HL-60 (cell line): ENCODE measurements around the gene CASTOR2.

Source experiments
- POLR2AphosphoS5 ChIP-seq: IDR thresholded peaks from 2 replicates; pipeline ENCODE4 v1.6.1; 2012; ENCODE audit warnings: low read depth
- TF ChIP-seq, protein P1 (sequence below): IDR thresholded peaks from one replicate; pipeline ENCODE4 v1.5.1; 2011; ENCODE audit warnings: low read length, control low read depth, inconsistent platforms; ENCODE audit not compliant: insufficient read depth

DNA sequence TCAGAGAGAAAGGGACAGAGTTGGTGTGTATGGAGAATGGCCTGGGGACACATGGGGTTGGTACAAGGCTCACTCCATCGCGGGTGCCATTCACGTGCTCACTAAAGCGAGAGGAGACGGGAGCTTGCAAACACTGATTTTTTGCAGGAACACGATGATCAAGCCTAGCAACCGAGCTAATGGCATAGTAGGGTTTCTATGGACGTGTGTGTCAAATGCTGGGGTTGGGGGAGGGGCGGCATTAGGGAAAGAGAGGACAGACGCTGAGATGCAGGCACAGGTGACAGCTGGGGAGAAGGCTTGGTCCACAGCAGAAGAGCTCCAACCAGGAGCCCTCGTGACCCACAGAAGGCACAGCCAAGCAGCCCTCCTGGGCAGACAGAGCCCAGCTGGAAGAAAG is 75.2 kb downstream of the CASTOR2 start:
- no peak for TF ChIP-seq POLR2AphosphoS5
- TF ChIP-seq, protein P1, sequence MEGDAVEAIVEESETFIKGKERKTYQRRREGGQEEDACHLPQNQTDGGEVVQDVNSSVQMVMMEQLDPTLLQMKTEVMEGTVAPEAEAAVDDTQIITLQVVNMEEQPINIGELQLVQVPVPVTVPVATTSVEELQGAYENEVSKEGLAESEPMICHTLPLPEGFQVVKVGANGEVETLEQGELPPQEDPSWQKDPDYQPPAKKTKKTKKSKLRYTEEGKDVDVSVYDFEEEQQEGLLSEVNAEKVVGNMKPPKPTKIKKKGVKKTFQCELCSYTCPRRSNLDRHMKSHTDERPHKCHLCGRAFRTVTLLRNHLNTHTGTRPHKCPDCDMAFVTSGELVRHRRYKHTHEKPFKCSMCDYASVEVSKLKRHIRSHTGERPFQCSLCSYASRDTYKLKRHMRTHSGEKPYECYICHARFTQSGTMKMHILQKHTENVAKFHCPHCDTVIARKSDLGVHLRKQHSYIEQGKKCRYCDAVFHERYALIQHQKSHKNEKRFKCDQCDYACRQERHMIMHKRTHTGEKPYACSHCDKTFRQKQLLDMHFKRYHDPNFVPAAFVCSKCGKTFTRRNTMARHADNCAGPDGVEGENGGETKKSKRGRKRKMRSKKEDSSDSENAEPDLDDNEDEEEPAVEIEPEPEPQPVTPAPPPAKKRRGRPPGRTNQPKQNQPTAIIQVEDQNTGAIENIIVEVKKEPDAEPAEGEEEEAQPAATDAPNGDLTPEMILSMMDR: no peak
